Measurements from ENCODE around the gene BCL2A1.

Gene BCL2A1

DNA sequence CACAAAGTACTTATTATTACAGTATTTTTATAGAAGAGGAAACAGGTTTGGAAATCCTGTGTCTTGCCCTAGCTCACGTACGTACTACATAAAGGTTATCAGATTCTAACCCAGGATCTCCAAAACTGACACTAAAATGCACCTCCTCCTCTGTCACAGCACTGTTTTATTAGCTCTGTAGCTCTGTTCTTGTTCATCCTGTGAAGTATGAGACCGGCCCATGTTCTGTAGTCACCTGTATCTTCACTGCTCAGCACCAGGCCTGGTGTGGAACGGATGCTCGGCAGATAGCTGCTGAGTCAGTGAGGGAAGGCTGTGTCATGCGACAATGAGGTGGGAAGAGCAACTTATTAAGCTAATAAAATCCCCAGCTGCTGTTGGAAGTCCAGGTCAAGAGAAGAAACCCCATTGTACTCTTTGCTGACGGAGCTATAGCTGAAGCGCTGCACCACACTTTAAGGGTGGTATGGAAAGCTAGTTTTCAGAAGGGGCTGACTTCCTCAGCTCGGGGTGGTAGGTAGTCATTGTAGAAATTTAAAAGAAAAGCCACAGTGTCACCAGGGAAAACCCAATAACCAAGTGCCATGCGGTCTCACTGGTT is 22.8 kb downstream of the BCL2A1 start:
- Histone ChIP-seq H3K27me3 (ENCODE audit: control insufficient read depth in 3 of 3, insufficient read depth in 3 of 3, low read depth in 1 of 3, low read length in 3 of 3) (peaks cover 0 to 10% (median 0%) of the 10 kb centered on the region in 3 experiments), H3K18ac (ENCODE audit: low read length) (no peak overlapping the region), H3K9ac (ENCODE audit: low read depth, low read length, poor library complexity) (no peak overlapping the region), H3K23ac (ENCODE audit: low read depth, low read length, poor library complexity) (no peak overlapping the region), H2BK12ac (ENCODE audit: low read length) (no peak overlapping the region), H2AK5ac (ENCODE audit: low read depth, low read length) (no peak overlapping the region), H3K4me3 (ENCODE audit: low read length in 2 of 2) (no peak overlapping the region), H3K79me1 (ENCODE audit: low read depth, low read length) (no peaks in the 10 kb centered on the region), H4K91ac (ENCODE audit: low read depth, low read length, poor library complexity) (no peak overlapping the region), H3K27ac (replicated peaks; ENCODE audit: low read length) (no peak overlapping the region), H3K4me1 (ENCODE audit: control insufficient read depth in 2 of 2, insufficient read depth in 1 of 2, low read depth in 1 of 2, low read length in 2 of 2) (no peaks in the 10 kb centered on the region), H2BK5ac (ENCODE audit: low read length) (no peak overlapping the region), H2BK120ac (ENCODE audit: low read depth, low read length) (no peak overlapping the region), H3K36me3 (replicated peaks in 1 of 2; ENCODE audit: control insufficient read depth in 2 of 2, insufficient read depth in 2 of 2, low read length in 2 of 2) (no peaks in the 10 kb centered on the region), H2BK15ac (ENCODE audit: low read length) (no peak overlapping the region), H4K8ac (ENCODE audit: low read depth, low read length) (no peak overlapping the region), H3K14ac (ENCODE audit: low read length) (no peak overlapping the region), H3K4me2 (ENCODE audit: insufficient read depth, low read length, poor library complexity, severe bottlenecking) (no peak overlapping the region), H2AFZ (ENCODE audit: low read length) (no peak overlapping the region), H3K4ac (ENCODE audit: low read length) (no peak overlapping the region), H3K9me3 (replicated peaks in 1 of 2; ENCODE audit: control insufficient read depth in 2 of 2, insufficient read depth in 1 of 2, low read depth in 1 of 2, low read length in 2 of 2) (no peaks in the 10 kb centered on the region)
- WGBS, 2 donors (ENCODE audit: extremely low coverage in 2 of 2, insufficient read length in 2 of 2, insufficient replicate concordance in 1 of 2): no CpG with 5 or more reads among the region's 10 CpGs
- no peak for DNase-seq (ENCODE audit: low spot score)

DNA sequence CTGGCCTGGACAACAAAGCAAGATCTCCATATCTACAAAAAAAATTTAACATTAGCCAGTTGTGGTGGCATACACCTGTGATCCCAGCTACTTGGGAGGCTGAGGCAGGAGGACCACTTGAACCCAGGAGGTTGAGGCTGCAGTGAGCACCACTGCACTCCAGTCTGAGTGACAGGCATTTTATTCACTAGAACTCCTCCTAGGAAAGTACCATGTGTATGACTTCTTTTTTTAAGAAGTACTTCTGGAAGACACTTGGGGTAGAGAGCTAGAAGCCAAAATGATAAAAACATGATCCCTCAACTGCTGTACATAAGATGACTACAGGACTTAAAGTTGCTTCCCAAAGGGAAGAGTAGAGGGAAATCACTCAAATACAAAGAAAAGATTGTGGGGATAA is 24.0 kb downstream of the BCL2A1 start:
- Histone ChIP-seq H3K4me1 (ENCODE audit: control insufficient read depth in 2 of 2, insufficient read depth in 1 of 2, low read depth in 1 of 2, low read length in 2 of 2) (no peaks in the 10 kb centered on the region), H3K4me2 (ENCODE audit: insufficient read depth, low read length, poor library complexity, severe bottlenecking) (no peak overlapping the region), H2BK120ac (ENCODE audit: low read depth, low read length) (no peak overlapping the region), H2BK5ac (ENCODE audit: low read length) (no peak overlapping the region), H4K8ac (ENCODE audit: low read depth, low read length) (no peak overlapping the region), H3K18ac (ENCODE audit: low read length) (no peak overlapping the region), H3K79me1 (ENCODE audit: low read depth, low read length) (no peaks in the 10 kb centered on the region), H2AFZ (ENCODE audit: low read length) (no peak overlapping the region), H3K27me3 (ENCODE audit: control insufficient read depth in 3 of 3, insufficient read depth in 3 of 3, low read depth in 1 of 3, low read length in 3 of 3) (peaks cover 0 to 10% (median 0%) of the 10 kb centered on the region in 3 experiments), H2AK5ac (ENCODE audit: low read depth, low read length) (no peak overlapping the region), H3K27ac (replicated peaks; ENCODE audit: low read length) (no peak overlapping the region), H4K91ac (ENCODE audit: low read depth, low read length, poor library complexity) (no peak overlapping the region), H2BK15ac (ENCODE audit: low read length) (no peak overlapping the region), H3K4me3 (ENCODE audit: low read length in 2 of 2) (no peak overlapping the region), H2BK12ac (ENCODE audit: low read length) (no peak overlapping the region), H3K4ac (ENCODE audit: low read length) (no peak overlapping the region), H3K23ac (ENCODE audit: low read depth, low read length, poor library complexity) (no peak overlapping the region), H3K36me3 (replicated peaks in 1 of 2; ENCODE audit: control insufficient read depth in 2 of 2, insufficient read depth in 2 of 2, low read length in 2 of 2) (no peaks in the 10 kb centered on the region), H3K9ac (ENCODE audit: low read depth, low read length, poor library complexity) (no peak overlapping the region), H3K14ac (ENCODE audit: low read length) (no peak overlapping the region), H3K9me3 (replicated peaks in 1 of 2; ENCODE audit: control insufficient read depth in 2 of 2, insufficient read depth in 1 of 2, low read depth in 1 of 2, low read length in 2 of 2) (no peaks in the 10 kb centered on the region)
- no peak for DNase-seq (ENCODE audit: low spot score)

DNA sequence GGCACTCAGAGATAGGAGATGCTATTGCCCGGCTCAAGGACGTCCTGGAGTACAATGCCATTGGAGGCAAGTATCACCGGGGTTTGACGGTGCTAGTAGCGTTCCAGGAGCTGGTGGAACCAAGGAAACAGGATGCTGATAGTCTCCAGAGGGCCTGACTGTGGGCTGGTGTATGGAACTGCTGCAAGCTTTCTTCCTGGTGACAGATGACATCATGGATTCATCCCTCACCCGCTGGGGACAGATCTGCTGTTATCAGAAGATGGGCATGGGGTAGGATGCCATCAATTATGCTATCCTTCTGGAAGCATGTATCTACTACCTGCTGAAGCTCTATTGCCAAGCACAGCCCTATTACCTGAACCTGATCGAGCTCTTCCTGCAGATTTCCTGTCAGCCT is 26.4 kb downstream of the BCL2A1 start:
- no peaks in the 10 kb centered on the region for H3K79me1 ChIP-seq (ENCODE audit: low read depth, low read length)
- H3K27ac ChIP-seq (replicated peaks; ENCODE audit: low read length): no peak overlapping the region
- no peak overlapping the region for H3K4ac ChIP-seq (ENCODE audit: low read length)
- no CpG with 5 or more reads among the region's 7 CpGs for WGBS, 2 donors (ENCODE audit: extremely low coverage in 2 of 2, insufficient read length in 2 of 2, insufficient replicate concordance in 1 of 2)
- no peak overlapping the region for H2BK120ac ChIP-seq (ENCODE audit: low read depth, low read length)
- H3K9ac ChIP-seq (ENCODE audit: low read depth, low read length, poor library complexity): no peak overlapping the region
- no peak overlapping the region for H3K4me2 ChIP-seq (ENCODE audit: insufficient read depth, low read length, poor library complexity, severe bottlenecking)
- DNase-seq (ENCODE audit: low spot score): no peak
- H3K18ac ChIP-seq (ENCODE audit: low read length): no peak overlapping the region
- no peak overlapping the region for H4K8ac ChIP-seq (ENCODE audit: low read depth, low read length)
- no peak overlapping the region for H3K23ac ChIP-seq (ENCODE audit: low read depth, low read length, poor library complexity)
- no peak overlapping the region for H4K91ac ChIP-seq (ENCODE audit: low read depth, low read length, poor library complexity)
- H2BK15ac ChIP-seq (ENCODE audit: low read length): no peak overlapping the region
- H2BK5ac ChIP-seq (ENCODE audit: low read length): no peak overlapping the region
- H3K36me3 ChIP-seq (replicated peaks in 1 of 2; ENCODE audit: control insufficient read depth in 2 of 2, insufficient read depth in 2 of 2, low read length in 2 of 2): no peaks in the 10 kb centered on the region
- H3K9me3 ChIP-seq (replicated peaks in 1 of 2; ENCODE audit: control insufficient read depth in 2 of 2, insufficient read depth in 1 of 2, low read depth in 1 of 2, low read length in 2 of 2): no peaks in the 10 kb centered on the region
- no peaks in the 10 kb centered on the region for H3K4me1 ChIP-seq (ENCODE audit: control insufficient read depth in 2 of 2, insufficient read depth in 1 of 2, low read depth in 1 of 2, low read length in 2 of 2)
- H3K14ac ChIP-seq (ENCODE audit: low read length): no peak overlapping the region
- no peak overlapping the region for H2BK12ac ChIP-seq (ENCODE audit: low read length)
- H3K27me3 ChIP-seq (ENCODE audit: control insufficient read depth in 3 of 3, insufficient read depth in 3 of 3, low read depth in 1 of 3, low read length in 3 of 3): peaks cover 0 to 10% (median 0%) of the 10 kb centered on the region in 3 experiments
- no peak overlapping the region for H2AK5ac ChIP-seq (ENCODE audit: low read depth, low read length)
- no peak overlapping the region for H2AFZ ChIP-seq (ENCODE audit: low read length)
- no peak overlapping the region for H3K4me3 ChIP-seq (ENCODE audit: low read length in 2 of 2)

DNA sequence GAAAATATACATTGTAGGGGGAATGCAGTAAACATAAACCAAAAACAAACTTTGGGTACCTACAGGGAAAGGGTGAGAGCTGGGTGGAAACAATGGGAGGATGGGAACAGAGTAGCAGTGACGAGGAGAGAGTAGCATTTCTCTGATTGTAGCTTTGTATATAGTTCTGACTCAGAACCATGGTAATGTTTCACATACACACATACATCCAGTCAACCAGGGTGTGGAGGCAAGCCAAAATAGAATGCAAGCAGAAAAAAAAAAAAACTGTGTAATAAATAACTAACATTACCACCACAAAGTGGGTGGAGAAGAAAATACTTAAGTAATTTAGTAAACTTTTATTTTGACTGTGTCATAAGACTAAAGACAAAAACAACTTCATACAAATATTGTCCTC is 27.2 kb downstream of the BCL2A1 start:
- Histone ChIP-seq H2AK5ac (ENCODE audit: low read depth, low read length) (no peak overlapping the region), H3K27me3 (ENCODE audit: control insufficient read depth in 3 of 3, insufficient read depth in 3 of 3, low read depth in 1 of 3, low read length in 3 of 3) (peaks cover 0 to 10% (median 0%) of the 10 kb centered on the region in 3 experiments), H3K23ac (ENCODE audit: low read depth, low read length, poor library complexity) (no peak overlapping the region), H3K4ac (ENCODE audit: low read length) (no peak overlapping the region), H3K27ac (replicated peaks; ENCODE audit: low read length) (no peak overlapping the region), H2BK5ac (ENCODE audit: low read length) (no peak overlapping the region), H3K36me3 (replicated peaks in 1 of 2; ENCODE audit: control insufficient read depth in 2 of 2, insufficient read depth in 2 of 2, low read length in 2 of 2) (no peaks in the 10 kb centered on the region), H2BK12ac (ENCODE audit: low read length) (no peak overlapping the region), H4K8ac (ENCODE audit: low read depth, low read length) (no peak overlapping the region), H4K91ac (ENCODE audit: low read depth, low read length, poor library complexity) (no peak overlapping the region), H2AFZ (ENCODE audit: low read length) (no peak overlapping the region), H3K4me3 (ENCODE audit: low read length in 2 of 2) (no peak overlapping the region), H3K9me3 (replicated peaks in 1 of 2; ENCODE audit: control insufficient read depth in 2 of 2, insufficient read depth in 1 of 2, low read depth in 1 of 2, low read length in 2 of 2) (no peaks in the 10 kb centered on the region), H3K4me2 (ENCODE audit: insufficient read depth, low read length, poor library complexity, severe bottlenecking) (no peak overlapping the region), H2BK120ac (ENCODE audit: low read depth, low read length) (no peak overlapping the region), H3K79me1 (ENCODE audit: low read depth, low read length) (no peaks in the 10 kb centered on the region), H3K14ac (ENCODE audit: low read length) (no peak overlapping the region), H3K18ac (ENCODE audit: low read length) (no peak overlapping the region), H3K4me1 (ENCODE audit: control insufficient read depth in 2 of 2, insufficient read depth in 1 of 2, low read depth in 1 of 2, low read length in 2 of 2) (no peaks in the 10 kb centered on the region), H2BK15ac (ENCODE audit: low read length) (no peak overlapping the region), H3K9ac (ENCODE audit: low read depth, low read length, poor library complexity) (no peak overlapping the region)
- DNase-seq (ENCODE audit: low spot score): no peak
- WGBS, 2 donors (ENCODE audit: extremely low coverage in 2 of 2, insufficient read length in 2 of 2, insufficient replicate concordance in 1 of 2): no CpG with 5 or more reads among the region's 1 CpG

All from neuronal stem cell (in vitro differentiated cells).